ENCODE results near the gene PAH.

The PAH gene

GRCh38 chr12:102902093-102902492 is 15.0 kb downstream of the PAH start:
- in situ Hi-C loops (cut with MboI; ENCODE audit: low sequenced_read_pairs): no loop called here

- in situ Hi-C loops (cut with MboI; ENCODE audit: low sequenced_read_pairs): no loop called here
Measured at GRCh38 chr12:102900389-102900788, 16.7 kb downstream of the PAH start.

GRCh38 chr12:102896067-102896466 is 21.0 kb downstream of the PAH start:
- in situ Hi-C loops (cut with MboI; ENCODE audit: low sequenced_read_pairs): no loop called here

- in situ Hi-C loops (cut with MboI; ENCODE audit: low sequenced_read_pairs): no loop called here
Measured at GRCh38 chr12:102891756-102892155, 25.3 kb downstream of the PAH start.

- in situ Hi-C loops (cut with MboI; ENCODE audit: low sequenced_read_pairs): no loop called here
Measured at GRCh38 chr12:102888511-102888910, 28.5 kb downstream of the PAH start.

- in situ Hi-C loops (cut with MboI; ENCODE audit: low sequenced_read_pairs): no loop called here
Measured at GRCh38 chr12:102885043-102885932, 31.8 kb downstream of the PAH start.

GRCh38 chr12:102883204-102883799 is 33.7 kb downstream of the PAH start:
- in situ Hi-C loops (cut with MboI; ENCODE audit: low sequenced_read_pairs): no loop called here

GRCh38 chr12:102880783-102881182 is 36.3 kb downstream of the PAH start:
- in situ Hi-C loops (cut with MboI; ENCODE audit: low sequenced_read_pairs): no loop called here

- in situ Hi-C loops (cut with MboI; ENCODE audit: low sequenced_read_pairs): no loop called here
Measured at GRCh38 chr12:102879144-102879763, 37.8 kb downstream of the PAH start.

GRCh38 chr12:102876883-102877282 is 40.2 kb downstream of the PAH start:
- in situ Hi-C loops (cut with MboI; ENCODE audit: low sequenced_read_pairs): no loop called here

- in situ Hi-C loops (cut with MboI; ENCODE audit: low sequenced_read_pairs): no loop called here
Measured at GRCh38 chr12:102874819-102875218, 42.2 kb downstream of the PAH start.

- in situ Hi-C loops (cut with MboI; ENCODE audit: low sequenced_read_pairs): no loop called here
Measured at GRCh38 chr12:102873077-102873476, 44.0 kb downstream of the PAH start.

- in situ Hi-C loops (cut with MboI; ENCODE audit: low sequenced_read_pairs): no loop called here
Measured at GRCh38 chr12:102871014-102871413, 46.0 kb downstream of the PAH start.

- in situ Hi-C loops (cut with MboI; ENCODE audit: low sequenced_read_pairs): no loop called here
Measured at GRCh38 chr12:102869571-102869970, 47.5 kb downstream of the PAH start.

- in situ Hi-C loops (cut with MboI; ENCODE audit: low sequenced_read_pairs): no loop called here
Measured at GRCh38 chr12:102865821-102866615, 51.0 kb downstream of the PAH start.

- in situ Hi-C loops (cut with MboI; ENCODE audit: low sequenced_read_pairs): no loop called here
Measured at GRCh38 chr12:102862486-102862885, 54.6 kb downstream of the PAH start.

GRCh38 chr12:102851246-102851645 is 65.8 kb downstream of the PAH start:
- in situ Hi-C loops (cut with MboI; ENCODE audit: low sequenced_read_pairs): no loop called here

GRCh38 chr12:102849722-102850447 is 67.2 kb downstream of the PAH start:
- in situ Hi-C loops (cut with MboI; ENCODE audit: low sequenced_read_pairs): no loop called here

- in situ Hi-C loops (cut with MboI; ENCODE audit: low sequenced_read_pairs): no loop called here
Measured at GRCh38 chr12:102848832-102849231, 68.2 kb downstream of the PAH start.

GRCh38 chr12:102847131-102847530 is 69.9 kb downstream of the PAH start:
- in situ Hi-C loops (cut with MboI; ENCODE audit: low sequenced_read_pairs): no loop called here
